Endothelial cell (in vitro differentiated cells): ENCODE data around the gene GALNT14. TPM values are rescaled to one million over a fixed set of nuclear protein-coding genes. Genes with fewer than 3 reads are reported as not detected.

ENCODE experiments used
- DNase-seq: peaks from one replicate; pipeline ENCODE4 v3.0.0; 2021; ENCODE audit warnings: low spot score
- H3K27ac Mint-ChIP-seq: one replicate; pipeline ENCODE4 v1.8.0; 2021; ENCODE audit warnings: mixed read lengths, inconsistent platforms; ENCODE audit not compliant: unreplicated experiment
- H3K27me3 Mint-ChIP-seq: one replicate; pipeline ENCODE4 v1.8.0; 2021; ENCODE audit warnings: mild to moderate bottlenecking, moderate library complexity, mixed read lengths, inconsistent platforms; ENCODE audit not compliant: unreplicated experiment
- H3K36me3 Mint-ChIP-seq: one replicate; pipeline ENCODE4 v1.8.0; 2021; ENCODE audit warnings: mild to moderate bottlenecking, low read depth, mixed read lengths, inconsistent platforms; ENCODE audit not compliant: unreplicated experiment
- H3K4me1 Mint-ChIP-seq: one replicate; pipeline ENCODE4 v1.8.0; 2021; ENCODE audit warnings: mild to moderate bottlenecking, mixed read lengths, inconsistent platforms; ENCODE audit not compliant: unreplicated experiment
- H3K4me3 Mint-ChIP-seq: one replicate; pipeline ENCODE4 v1.8.0; 2021; ENCODE audit warnings: mild to moderate bottlenecking, mixed read lengths, inconsistent platforms; ENCODE audit not compliant: unreplicated experiment
- H3K9me3 Mint-ChIP-seq: one replicate; pipeline ENCODE4 v1.8.0; 2021; ENCODE audit warnings: mixed read lengths, inconsistent platforms; ENCODE audit not compliant: unreplicated experiment
- CTCF ChIP-seq: fragments of 200-600 bp; sonication (generic); IDR thresholded peaks from one replicate; pipeline ENCODE4 v1.5.0; 2021; ENCODE audit warnings: antibody characterized with exemption; ENCODE audit not compliant: unreplicated experiment
- total RNA-seq: library from RNA; stranded (reverse); fragmentation: NEBNext Ultra II Directional; extraction: Animal tissue kit (Norgen Biotek cat#: 25700); gene quantifications from one replicate; pipeline ENCODE4 v1.2.1, GENCODE V29; 2021; ENCODE audit not compliant: unreplicated experiment

The GALNT14 gene
- total RNA-seq, 1 donor from 2014 or later, result 16.8 TPM

- peaks cover 6% of the 10 kb centered on the region for H3K27me3 Mint-ChIP-seq
- DNase-seq, result no peak
- no peak overlapping the region for H3K27ac Mint-ChIP-seq
- no peak for TF ChIP-seq CTCF
- H3K4me3 Mint-ChIP-seq, result no peak overlapping the region
- H3K9me3 Mint-ChIP-seq, result no peaks in the 10 kb centered on the region
- peaks cover 5% of the 10 kb centered on the region for H3K4me1 Mint-ChIP-seq
- no peaks in the 10 kb centered on the region for H3K36me3 Mint-ChIP-seq
Measured at GRCh38 chr2:30979822-30980245, 158.4 kb downstream of the GALNT14 start.

GRCh38 chr2:30978854-30979253 lies 159.4 kb downstream of the GALNT14 start:
- no peak overlapping the region for H3K27ac Mint-ChIP-seq
- no peak for TF ChIP-seq CTCF
- no peaks in the 10 kb centered on the region for H3K9me3 Mint-ChIP-seq
- H3K4me3 Mint-ChIP-seq, result no peak overlapping the region
- H3K4me1 Mint-ChIP-seq, result peaks cover 5% of the 10 kb centered on the region
- H3K36me3 Mint-ChIP-seq, result no peaks in the 10 kb centered on the region
- peaks cover 8% of the 10 kb centered on the region for H3K27me3 Mint-ChIP-seq
- DNase-seq, result no peak

- no peak for TF ChIP-seq CTCF
- H3K4me1 Mint-ChIP-seq, result peaks cover 5% of the 10 kb centered on the region
- peaks cover 8% of the 10 kb centered on the region for H3K27me3 Mint-ChIP-seq
- H3K9me3 Mint-ChIP-seq, result no peaks in the 10 kb centered on the region
- no peak for DNase-seq
- no peaks in the 10 kb centered on the region for H3K36me3 Mint-ChIP-seq
- H3K4me3 Mint-ChIP-seq, result no peak overlapping the region
- H3K27ac Mint-ChIP-seq, result no peak overlapping the region
Measured at GRCh38 chr2:30978044-30978443, 160.2 kb downstream of the GALNT14 start.

- no peak overlapping the region for H3K27ac Mint-ChIP-seq
- no peaks in the 10 kb centered on the region for H3K36me3 Mint-ChIP-seq
- DNase-seq, result no peak
- no peaks in the 10 kb centered on the region for H3K4me1 Mint-ChIP-seq
- no peaks in the 10 kb centered on the region for H3K9me3 Mint-ChIP-seq
- H3K27me3 Mint-ChIP-seq, result peaks cover 8% of the 10 kb centered on the region
- no peak overlapping the region for H3K4me3 Mint-ChIP-seq
- no peak for TF ChIP-seq CTCF
Measured at GRCh38 chr2:30975156-30975555, 163.1 kb downstream of the GALNT14 start.

GRCh38 chr2:30974554-30974953 lies 163.7 kb downstream of the GALNT14 start:
- Mint-ChIP-seq H3K4me1 (no peaks in the 10 kb centered on the region), H3K4me3 (no peak overlapping the region), H3K36me3 (no peaks in the 10 kb centered on the region), H3K27me3 (peaks cover 8% of the 10 kb centered on the region), H3K27ac (no peak overlapping the region), H3K9me3 (no peaks in the 10 kb centered on the region)
- TF ChIP-seq CTCF, result no peak
- DNase-seq, result no peak
